WTC11 (cell line): ENCODE data around the gene SLC24A3.

Experiments
- FOXK1 ChIP-seq: sonication (generic); formaldehyde crosslinking; IDR thresholded peaks from 2 replicates; pipeline ENCODE4 v1.8.0; 2022; ENCODE audit warnings: mild to moderate bottlenecking, moderate library complexity, missing genetic modification reagents
- HMGA2 ChIP-seq: fragments of 250-450 bp; sonication (Bioruptor Pico); IDR thresholded peaks from 2 replicates; pipeline ENCODE4 v1.4.0; 2021; ENCODE audit warnings: mild to moderate bottlenecking, moderate library complexity
- KAT7 ChIP-seq: sonication (generic); formaldehyde crosslinking; IDR thresholded peaks from 2 replicates; pipeline ENCODE4 v1.8.1; 2023; ENCODE audit warnings: missing genetic modification reagents, mild to moderate bottlenecking, borderline replicate concordance
- NFE2L1 ChIP-seq: sonication (generic); formaldehyde crosslinking; IDR thresholded peaks from 2 replicates; pipeline ENCODE4 v1.8.1; 2023; ENCODE audit warnings: missing genetic modification reagents
- SMAD3 ChIP-seq: sonication (generic); formaldehyde crosslinking; IDR thresholded peaks from 2 replicates; pipeline ENCODE4 v1.8.0; 2022; ENCODE audit warnings: missing genetic modification reagents, mild to moderate bottlenecking, borderline replicate concordance
- ZNF219 ChIP-seq: sonication (generic); formaldehyde crosslinking; IDR thresholded peaks from 2 replicates; pipeline ENCODE4 v1.8.0; 2023; ENCODE audit warnings: missing genetic modification reagents, mild to moderate bottlenecking, borderline replicate concordance
- ZNF263 ChIP-seq: sonication (generic); formaldehyde crosslinking; IDR thresholded peaks from 2 replicates; pipeline ENCODE4 v1.8.1; 2022; ENCODE audit warnings: low read depth, mild to moderate bottlenecking, moderate library complexity, missing genetic modification reagents
- TF ChIP-seq, protein P1 (sequence below): fragments of 200-600 bp; IDR thresholded peaks from 2 replicates; pipeline ENCODE4 v1.8.0; 2022; ENCODE audit warnings: antibody characterized with exemption
- TF ChIP-seq, protein P2 (sequence below): sonication (generic); formaldehyde crosslinking; IDR thresholded peaks from 2 replicates; pipeline ENCODE4 v1.8.0; 2022; ENCODE audit warnings: mild to moderate bottlenecking, missing genetic modification reagents
- TF ChIP-seq, protein P3 (sequence below): sonication (generic); formaldehyde crosslinking; conservative IDR thresholded peaks from 2 replicates; pipeline ENCODE4 v1.8.1; 2022; ENCODE audit warnings: mild to moderate bottlenecking, missing genetic modification reagents
- TF ChIP-seq, protein P4 (sequence below): sonication (generic); formaldehyde crosslinking; IDR thresholded peaks from 2 replicates; pipeline ENCODE4 v1.8.1; 2023; ENCODE audit warnings: mild to moderate bottlenecking, moderate library complexity, missing genetic modification reagents
- TF ChIP-seq, protein P5 (sequence below): sonication (generic); formaldehyde crosslinking; IDR thresholded peaks from 2 replicates; pipeline ENCODE4 v1.8.0; 2022; ENCODE audit warnings: mild to moderate bottlenecking, missing genetic modification reagents
- TF ChIP-seq, protein P6 (sequence below): sonication (generic); formaldehyde crosslinking; IDR thresholded peaks from 2 replicates; pipeline ENCODE4 v1.8.1; 2022; ENCODE audit warnings: low read depth, missing genetic modification reagents, borderline replicate concordance

DNA sequence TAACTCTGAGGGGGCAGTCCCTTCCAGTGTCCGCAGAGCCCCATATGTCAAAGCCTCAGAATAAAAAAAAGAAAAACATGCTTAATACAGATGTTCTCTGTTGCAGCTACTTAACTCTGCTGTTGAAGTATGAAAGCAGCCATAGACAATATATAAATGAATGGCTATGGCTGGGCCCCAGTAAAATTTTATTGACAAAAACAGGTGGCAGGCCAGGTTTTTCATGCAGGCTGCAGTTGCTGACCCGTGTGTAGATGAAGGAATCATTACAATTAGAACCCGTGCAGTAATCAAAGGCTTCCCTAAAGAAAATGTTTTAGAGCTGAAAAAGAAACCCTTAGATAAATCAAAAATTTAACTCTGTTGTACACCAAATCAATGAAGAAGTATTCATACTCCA is 532.7 kb downstream of the SLC24A3 start:
- TF ChIP-seq, protein P1, sequence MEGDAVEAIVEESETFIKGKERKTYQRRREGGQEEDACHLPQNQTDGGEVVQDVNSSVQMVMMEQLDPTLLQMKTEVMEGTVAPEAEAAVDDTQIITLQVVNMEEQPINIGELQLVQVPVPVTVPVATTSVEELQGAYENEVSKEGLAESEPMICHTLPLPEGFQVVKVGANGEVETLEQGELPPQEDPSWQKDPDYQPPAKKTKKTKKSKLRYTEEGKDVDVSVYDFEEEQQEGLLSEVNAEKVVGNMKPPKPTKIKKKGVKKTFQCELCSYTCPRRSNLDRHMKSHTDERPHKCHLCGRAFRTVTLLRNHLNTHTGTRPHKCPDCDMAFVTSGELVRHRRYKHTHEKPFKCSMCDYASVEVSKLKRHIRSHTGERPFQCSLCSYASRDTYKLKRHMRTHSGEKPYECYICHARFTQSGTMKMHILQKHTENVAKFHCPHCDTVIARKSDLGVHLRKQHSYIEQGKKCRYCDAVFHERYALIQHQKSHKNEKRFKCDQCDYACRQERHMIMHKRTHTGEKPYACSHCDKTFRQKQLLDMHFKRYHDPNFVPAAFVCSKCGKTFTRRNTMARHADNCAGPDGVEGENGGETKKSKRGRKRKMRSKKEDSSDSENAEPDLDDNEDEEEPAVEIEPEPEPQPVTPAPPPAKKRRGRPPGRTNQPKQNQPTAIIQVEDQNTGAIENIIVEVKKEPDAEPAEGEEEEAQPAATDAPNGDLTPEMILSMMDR, result no peak
- TF ChIP-seq, protein P2, sequence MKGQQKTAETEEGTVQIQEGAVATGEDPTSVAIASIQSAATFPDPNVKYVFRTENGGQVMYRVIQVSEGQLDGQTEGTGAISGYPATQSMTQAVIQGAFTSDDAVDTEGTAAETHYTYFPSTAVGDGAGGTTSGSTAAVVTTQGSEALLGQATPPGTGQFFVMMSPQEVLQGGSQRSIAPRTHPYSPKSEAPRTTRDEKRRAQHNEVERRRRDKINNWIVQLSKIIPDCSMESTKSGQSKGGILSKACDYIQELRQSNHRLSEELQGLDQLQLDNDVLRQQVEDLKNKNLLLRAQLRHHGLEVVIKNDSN (CRISPR knock-in tag), result no peak
- TF ChIP-seq SMAD3 (no peak), ZNF219 (CRISPR knock-in tag) (no peak), KAT7 (CRISPR knock-in tag) (no peak), HMGA2 (CRISPR knock-in tag) (no peak), FOXK1 (no peak), NFE2L1 (CRISPR knock-in tag) (no peak), ZNF263 (CRISPR knock-in tag) (no peak)
- TF ChIP-seq, protein P3, sequence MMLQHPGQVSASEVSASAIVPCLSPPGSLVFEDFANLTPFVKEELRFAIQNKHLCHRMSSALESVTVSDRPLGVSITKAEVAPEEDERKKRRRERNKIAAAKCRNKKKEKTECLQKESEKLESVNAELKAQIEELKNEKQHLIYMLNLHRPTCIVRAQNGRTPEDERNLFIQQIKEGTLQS (CRISPR knock-in tag), result no peak
- TF ChIP-seq, protein P4, sequence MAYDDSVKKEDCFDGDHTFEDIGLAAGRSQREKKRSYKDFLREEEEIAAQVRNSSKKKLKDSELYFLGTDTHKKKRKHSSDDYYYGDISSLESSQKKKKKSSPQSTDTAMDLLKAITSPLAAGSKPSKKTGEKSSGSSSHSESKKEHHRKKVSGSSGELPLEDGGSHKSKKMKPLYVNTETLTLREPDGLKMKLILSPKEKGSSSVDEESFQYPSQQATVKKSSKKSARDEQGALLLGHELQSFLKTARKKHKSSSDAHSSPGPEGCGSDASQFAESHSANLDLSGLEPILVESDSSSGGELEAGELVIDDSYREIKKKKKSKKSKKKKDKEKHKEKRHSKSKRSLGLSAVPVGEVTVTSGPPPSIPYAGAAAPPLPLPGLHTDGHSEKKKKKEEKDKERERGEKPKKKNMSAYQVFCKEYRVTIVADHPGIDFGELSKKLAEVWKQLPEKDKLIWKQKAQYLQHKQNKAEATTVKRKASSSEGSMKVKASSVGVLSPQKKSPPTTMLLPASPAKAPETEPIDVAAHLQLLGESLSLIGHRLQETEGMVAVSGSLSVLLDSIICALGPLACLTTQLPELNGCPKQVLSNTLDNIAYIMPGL (CRISPR knock-in tag), result no peak
- TF ChIP-seq, protein P5, sequence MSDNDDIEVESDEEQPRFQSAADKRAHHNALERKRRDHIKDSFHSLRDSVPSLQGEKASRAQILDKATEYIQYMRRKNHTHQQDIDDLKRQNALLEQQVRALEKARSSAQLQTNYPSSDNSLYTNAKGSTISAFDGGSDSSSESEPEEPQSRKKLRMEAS (CRISPR knock-in tag), result no peak
- TF ChIP-seq, protein P6, sequence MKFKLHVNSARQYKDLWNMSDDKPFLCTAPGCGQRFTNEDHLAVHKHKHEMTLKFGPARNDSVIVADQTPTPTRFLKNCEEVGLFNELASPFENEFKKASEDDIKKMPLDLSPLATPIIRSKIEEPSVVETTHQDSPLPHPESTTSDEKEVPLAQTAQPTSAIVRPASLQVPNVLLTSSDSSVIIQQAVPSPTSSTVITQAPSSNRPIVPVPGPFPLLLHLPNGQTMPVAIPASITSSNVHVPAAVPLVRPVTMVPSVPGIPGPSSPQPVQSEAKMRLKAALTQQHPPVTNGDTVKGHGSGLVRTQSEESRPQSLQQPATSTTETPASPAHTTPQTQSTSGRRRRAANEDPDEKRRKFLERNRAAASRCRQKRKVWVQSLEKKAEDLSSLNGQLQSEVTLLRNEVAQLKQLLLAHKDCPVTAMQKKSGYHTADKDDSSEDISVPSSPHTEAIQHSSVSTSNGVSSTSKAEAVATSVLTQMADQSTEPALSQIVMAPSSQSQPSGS (CRISPR knock-in tag), result no peak
